Umbilical cord (tissue), 2 donors: ENCODE measurements around the gene BBOF1. TPM values are rescaled to one million over a fixed set of nuclear protein-coding genes. Genes with fewer than 3 reads are reported as not detected.

Source experiments
- DNase-seq: peaks from one replicate; pipeline ENCODE4 v3.0.0-alpha.2; 2015; ENCODE audit warnings: low spot score
- total RNA-seq: library from RNA; depleted of rRNA; stranded (reverse); fragments of >200 nt; gene quantifications from one replicate; pipeline ENCODE4 v1.2.3, GENCODE V29; 2014; ENCODE audit warnings: low replicate concordance; ENCODE audit not compliant: insufficient read depth

BBOF1 gene
- total RNA-seq, 1 donor from 2014 or later, result 10.1 TPM

- no peak for DNase-seq
Measured at GRCh38 chr14:74029136-74029535, 10.0 kb downstream of the BBOF1 start.

GRCh38 chr14:74034572-74034971, 15.4 kb downstream of the BBOF1 start:
- DNase-seq, result no peak

- no peak for DNase-seq
Measured at GRCh38 chr14:74035556-74035955, 16.4 kb downstream of the BBOF1 start.

- peak; percentile 59 for DNase-seq
Measured at GRCh38 chr14:74038020-74038859, 19.1 kb downstream of the BBOF1 start.

GRCh38 chr14:74042296-74042695, 23.1 kb downstream of the BBOF1 start:
- DNase-seq, result no peak

GRCh38 chr14:74045522-74045921, 26.4 kb downstream of the BBOF1 start:
- DNase-seq, result no peak

- DNase-seq, result no peak
Measured at GRCh38 chr14:74048281-74048680, 29.1 kb downstream of the BBOF1 start.

GRCh38 chr14:74049876-74050495, 30.8 kb downstream of the BBOF1 start:
- no peak for DNase-seq

- DNase-seq, result no peak
Measured at GRCh38 chr14:74062809-74063150, 43.6 kb downstream of the BBOF1 start.

GRCh38 chr14:74064426-74064825, 45.3 kb downstream of the BBOF1 start:
- no peak for DNase-seq

- DNase-seq, result no peak
Measured at GRCh38 chr14:74064883-74065282, 45.7 kb downstream of the BBOF1 start.

GRCh38 chr14:74065746-74066575, 46.8 kb downstream of the BBOF1 start:
- DNase-seq, result no peak

- DNase-seq, result no peak
Measured at GRCh38 chr14:74077401-74077800, 58.3 kb downstream of the BBOF1 start.

- peak; percentile 18 for DNase-seq
Measured at GRCh38 chr14:74080820-74081460, 61.8 kb downstream of the BBOF1 start.

GRCh38 chr14:74081491-74081890, 62.3 kb downstream of the BBOF1 start:
- DNase-seq, result no peak

- DNase-seq, result peak; percentile 50
Measured at GRCh38 chr14:74083161-74083560, 64.0 kb downstream of the BBOF1 start.

GRCh38 chr14:74083784-74084276, 64.7 kb downstream of the BBOF1 start:
- no peak for DNase-seq

GRCh38 chr14:74084277-74085046, 65.3 kb downstream of the BBOF1 start, which contains the start of the genes ALDH6A1 and LIN52:
Gene ALDH6A1, minus strand, starts transcription at chr14:74084453. Its CDS starts 59 bp downstream, at chr14:74084394.
Gene LIN52, plus strand, starts transcription at chr14:74084956. Its CDS starts 19 bp downstream, at chr14:74084975.
- DNase-seq, result peak; percentile 100

GRCh38 chr14:74085047-74085637, 66.0 kb downstream of the BBOF1 start:
- DNase-seq, result no peak

GRCh38 chr14:74085828-74086227, 66.7 kb downstream of the BBOF1 start:
- DNase-seq, result no peak
